Measurements from ENCODE around the gene SAXO1.

GRCh38 chr9:18989865-18990264 is 43.1 kb downstream of the SAXO1 start:
- TF ChIP-seq POLR2A (IDR thresholded peaks at IDR 0.05) (no peak), CTCF (IDR thresholded peaks at IDR 0.05) (no peak)

All from vagina (tissue), 2 donors.